ENCODE results near the gene USP31. TPM values are rescaled to one million over a fixed set of nuclear protein-coding genes. Genes with fewer than 3 reads are reported as not detected.

The USP31 gene
- total and polyA plus RNA-seq, 2 of the 13 experiments (the other 11 are each of a cell fraction or from before 2014, with no cell fraction given): 22.5 to 23.3 TPM

DNA sequence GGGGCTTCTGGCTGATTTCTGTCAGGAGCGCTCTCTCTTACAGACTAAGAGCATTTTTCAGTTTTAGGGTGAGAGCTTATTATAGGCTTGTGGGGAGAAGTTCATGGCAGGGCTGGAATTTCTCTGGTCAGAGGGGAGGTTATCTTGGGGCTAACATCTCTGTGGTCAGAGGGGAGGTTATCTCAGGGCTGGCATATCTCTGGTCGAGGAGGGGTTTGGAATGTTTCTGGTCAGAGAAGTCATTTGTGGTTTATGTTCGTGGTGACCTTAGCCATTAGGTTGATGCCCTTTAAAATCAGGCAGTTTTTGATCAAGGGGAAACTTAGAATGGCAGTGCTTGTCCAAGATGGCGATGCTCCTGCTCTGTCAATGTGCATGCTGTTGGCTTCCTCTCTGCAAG lies 10.8 kb upstream of the USP31 start:
- no peak overlapping the region for H3K4me3 ChIP-seq (replicated peaks in 1 of 3; ENCODE audit: insufficient read depth in 1 of 3, low read depth in 2 of 3, low read length in 3 of 3)
- WGBS (ENCODE audit: low lambda C conversion rate): 5% methylated on average over 4 of the region's 4 CpGs
- ChIA-PET POLR2A (interaction anchor here (1.7 kb wide), 1 partner anchor 11 kb away, joined by 5 read pairs; the partner anchor contains the start of gene USP31), CTCF (ENCODE audit: low intra/inter-chr PET ratio, low total read pairs) (no interaction called here)
- FAIRE-seq (no peak), DNase-seq (ENCODE audit: low spot score) (no peak), ATAC-seq (no peak)
- TF ChIP-seq, protein P1, sequence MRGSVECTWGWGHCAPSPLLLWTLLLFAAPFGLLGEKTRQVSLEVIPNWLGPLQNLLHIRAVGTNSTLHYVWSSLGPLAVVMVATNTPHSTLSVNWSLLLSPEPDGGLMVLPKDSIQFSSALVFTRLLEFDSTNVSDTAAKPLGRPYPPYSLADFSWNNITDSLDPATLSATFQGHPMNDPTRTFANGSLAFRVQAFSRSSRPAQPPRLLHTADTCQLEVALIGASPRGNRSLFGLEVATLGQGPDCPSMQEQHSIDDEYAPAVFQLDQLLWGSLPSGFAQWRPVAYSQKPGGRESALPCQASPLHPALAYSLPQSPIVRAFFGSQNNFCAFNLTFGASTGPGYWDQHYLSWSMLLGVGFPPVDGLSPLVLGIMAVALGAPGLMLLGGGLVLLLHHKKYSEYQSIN (CRISPR knock-in tag; IDR thresholded peaks at IDR 0.05; ENCODE audit: borderline replicate concordance): no peak
- TF ChIP-seq GATAD1 (CRISPR knock-in tag; IDR thresholded peaks at IDR 0.05): no peak
- TF ChIP-seq YEATS2 (CRISPR knock-in tag; IDR thresholded peaks at IDR 0.05; ENCODE audit: borderline replicate concordance): no peak
- TF ChIP-seq, protein P2, sequence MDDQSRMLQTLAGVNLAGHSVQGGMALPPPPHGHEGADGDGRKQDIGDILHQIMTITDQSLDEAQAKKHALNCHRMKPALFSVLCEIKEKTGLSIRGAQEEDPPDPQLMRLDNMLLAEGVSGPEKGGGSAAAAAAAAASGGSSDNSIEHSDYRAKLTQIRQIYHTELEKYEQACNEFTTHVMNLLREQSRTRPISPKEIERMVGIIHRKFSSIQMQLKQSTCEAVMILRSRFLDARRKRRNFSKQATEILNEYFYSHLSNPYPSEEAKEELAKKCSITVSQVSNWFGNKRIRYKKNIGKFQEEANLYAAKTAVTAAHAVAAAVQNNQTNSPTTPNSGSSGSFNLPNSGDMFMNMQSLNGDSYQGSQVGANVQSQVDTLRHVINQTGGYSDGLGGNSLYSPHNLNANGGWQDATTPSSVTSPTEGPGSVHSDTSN (CRISPR knock-in tag; IDR thresholded peaks at IDR 0.05; ENCODE audit: borderline replicate concordance): no peak
- no peak for TF ChIP-seq AKAP8 (CRISPR knock-in tag; IDR thresholded peaks at IDR 0.05)
- TF ChIP-seq HNRNPK (IDR thresholded peaks at IDR 0.05; ENCODE audit: low read depth, low read length, poor library complexity, severe bottlenecking): no peak
- no peak for TF ChIP-seq TEF (CRISPR knock-in tag; IDR thresholded peaks at IDR 0.05)
- no peak for TF ChIP-seq TFE3 (CRISPR knock-in tag; IDR thresholded peaks at IDR 0.05)
- no peak for TF ChIP-seq LCORL (IDR thresholded peaks at IDR 0.05)
- TF ChIP-seq LCORL (CRISPR knock-in tag; IDR thresholded peaks at IDR 0.05): no peak
- TF ChIP-seq, protein P3, sequence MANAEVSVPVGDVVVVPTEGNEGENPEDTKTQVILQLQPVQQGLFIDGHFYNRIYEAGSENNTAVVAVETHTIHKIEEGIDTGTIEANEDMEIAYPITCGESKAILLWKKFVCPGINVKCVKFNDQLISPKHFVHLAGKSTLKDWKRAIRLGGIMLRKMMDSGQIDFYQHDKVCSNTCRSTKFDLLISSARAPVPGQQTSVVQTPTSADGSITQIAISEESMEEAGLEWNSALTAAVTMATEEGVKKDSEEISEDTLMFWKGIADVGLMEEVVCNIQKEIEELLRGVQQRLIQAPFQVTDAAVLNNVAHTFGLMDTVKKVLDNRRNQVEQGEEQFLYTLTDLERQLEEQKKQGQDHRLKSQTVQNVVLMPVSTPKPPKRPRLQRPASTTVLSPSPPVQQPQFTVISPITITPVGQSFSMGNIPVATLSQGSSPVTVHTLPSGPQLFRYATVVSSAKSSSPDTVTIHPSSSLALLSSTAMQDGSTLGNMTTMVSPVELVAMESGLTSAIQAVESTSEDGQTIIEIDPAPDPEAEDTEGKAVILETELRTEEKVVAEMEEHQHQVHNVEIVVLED (CRISPR knock-in tag; IDR thresholded peaks at IDR 0.05; ENCODE audit: borderline replicate concordance): no peak
- TF ChIP-seq SRSF4 (IDR thresholded peaks at IDR 0.05; ENCODE audit: low read depth, low read length, poor library complexity, severe bottlenecking): no peak
- TF ChIP-seq ZNF567 (CRISPR knock-in tag; IDR thresholded peaks at IDR 0.05; ENCODE audit: borderline replicate concordance): no peak
- intact Hi-C loops (cut with micrococcal nuclease; ENCODE audit: unreplicated experiment): no loop called here
- peaks cover 2 to 10% of the 10 kb centered on the region in 2 experiments; a peak in 2 of 5 replicates for H3K27me3 ChIP-seq (ENCODE audit: control insufficient read depth in 1 of 2, insufficient read depth in 2 of 2, low read length in 2 of 2)
- BruUV-seq (replicated peaks): no TSS peak
- H3K9ac ChIP-seq (ENCODE audit: insufficient read depth, low read depth, low read length): no peak overlapping the region
- in situ Hi-C loops (cut with HindIII; ENCODE audit: extremely low pct_ligation_motif_present, low pct_unique_long_range_greater_than_20kb): no loop called here
- no peak overlapping the region for H2AFZ ChIP-seq (ENCODE audit: low read length)
- no peak overlapping the region for H3K27ac ChIP-seq (ENCODE audit: extremely low read length, insufficient read depth, low read length)
- no peaks in the 10 kb centered on the region for H3K9me3 ChIP-seq (ENCODE audit: low read length)
- no peaks in the 10 kb centered on the region; the same call in 1 of the 2 replicates for H3K4me1 ChIP-seq (ENCODE audit: insufficient read depth, low read length)
- no peaks in the 10 kb centered on the region for H3K36me3 ChIP-seq (replicated peaks in 1 of 2; ENCODE audit: control insufficient read depth in 1 of 2, insufficient read depth in 2 of 2, low read length in 2 of 2)
- H3K4me2 ChIP-seq (ENCODE audit: low read depth, low read length): no peak overlapping the region
- no peaks in the 10 kb centered on the region for H3K79me2 ChIP-seq (ENCODE audit: insufficient read depth, low read length)
- no peaks in the 10 kb centered on the region for H4K20me1 ChIP-seq (ENCODE audit: insufficient read depth, low read length)

Data from HepG2 (cell line).